Liver (tissue), 9 donors: Measurements from ENCODE around the gene SH3PXD2A. TPM values are rescaled to one million over a fixed set of nuclear protein-coding genes. Genes with fewer than 3 reads are reported as not detected.

Experiments used
- DNase-seq: peaks from one replicate; pipeline ENCODE4 v3.0.0-alpha.2; 2017; ENCODE audit warnings: low spot score
- H3K27ac ChIP-seq, 2 donors: one replicate each; pipeline ENCODE4 v1.7.0; 2013; ENCODE audit warnings: inconsistent platforms in 2 of 2, low read length in 2 of 2, control low read depth in 1 of 2, low read depth in 1 of 2, mild to moderate bottlenecking in 1 of 2
- H3K27me3 ChIP-seq, 4 donors: one replicate each; pipeline versions ENCODE4 v1.6.1 to v1.7.0; 2013; ENCODE audit warnings: low read length in 3 of 4, inconsistent platforms in 1 of 4, mild to moderate bottlenecking in 1 of 4, moderate library complexity in 1 of 4; ENCODE audit not compliant: control insufficient read depth in 4 of 4, insufficient read depth in 4 of 4
- H3K36me3 ChIP-seq, 4 donors: one replicate each; pipeline versions ENCODE4 v1.6.1 to v1.7.0; 2013; ENCODE audit warnings: low read length in 3 of 4, mild to moderate bottlenecking in 3 of 4, low read depth in 1 of 4, moderate library complexity in 1 of 4; ENCODE audit not compliant: control insufficient read depth in 4 of 4, insufficient read depth in 3 of 4
- H3K4me1 ChIP-seq, 4 donors: one replicate each; pipeline versions ENCODE4 v1.6.1 to v1.7.0; 2013; ENCODE audit warnings: low read length in 3 of 4, mild to moderate bottlenecking in 3 of 4, moderate library complexity in 1 of 4; ENCODE audit not compliant: control insufficient read depth in 4 of 4, insufficient read depth in 4 of 4
- H3K4me3 ChIP-seq, 3 donors: one replicate each; pipeline versions ENCODE4 v1.6.1 to v1.7.0; 2013; ENCODE audit warnings: low read length in 3 of 3, control low read depth in 1 of 3, low read depth in 1 of 3, mild to moderate bottlenecking in 1 of 3
- H3K9ac ChIP-seq, 2 donors: one replicate each; pipeline ENCODE4 v1.7.0; 2013; ENCODE audit warnings: low read length in 2 of 2, mild to moderate bottlenecking in 2 of 2, moderate library complexity in 2 of 2, control low read depth in 1 of 2, low read depth in 1 of 2
- H3K9me3 ChIP-seq, 4 donors: one replicate each; pipeline versions ENCODE4 v1.6.1 to v1.7.0; 2013; ENCODE audit warnings: low read length in 3 of 4; ENCODE audit not compliant: control insufficient read depth in 4 of 4
- EGR1 ChIP-seq, 2 donors: IDR thresholded peaks; 2 replicates each; pipeline ENCODE4 v1.6.1; 2016 to 2018; ENCODE audit warnings: antibody characterized with exemption in 2 of 2, low read depth in 2 of 2
- FOXA1 ChIP-seq: IDR thresholded peaks from 2 replicates; pipeline ENCODE4 v1.6.1; 2016; ENCODE audit warnings: antibody characterized with exemption
- FOXA2 ChIP-seq: IDR thresholded peaks from 2 replicates; pipeline ENCODE4 v1.6.1; 2016; ENCODE audit warnings: antibody characterized with exemption
- GABPA ChIP-seq, 2 donors: IDR thresholded peaks in 1 of 2; conservative IDR thresholded peaks in 1 of 2; 2 replicates each; pipeline ENCODE4 v1.6.1; 2016; ENCODE audit warnings: antibody characterized with exemption in 2 of 2, mild to moderate bottlenecking in 1 of 2, moderate library complexity in 1 of 2
- HNF4G ChIP-seq: IDR thresholded peaks from 2 replicates; pipeline ENCODE4 v1.6.1; 2016; ENCODE audit warnings: antibody characterized with exemption
- JUND ChIP-seq, 2 donors: IDR thresholded peaks; 2 replicates each; pipeline ENCODE4 v1.6.1; 2016; ENCODE audit warnings: antibody characterized with exemption in 2 of 2
- RAD21 ChIP-seq, 2 donors: IDR thresholded peaks; 2 replicates each; pipeline ENCODE4 v1.6.1; 2016; ENCODE audit warnings: antibody characterized with exemption in 2 of 2, mild to moderate bottlenecking in 2 of 2
- RXRA ChIP-seq, 2 donors: IDR thresholded peaks; 2 replicates each; pipeline ENCODE4 v1.6.1; 2017 to 2018; ENCODE audit warnings: antibody characterized with exemption in 2 of 2, mild to moderate bottlenecking in 1 of 2
- TAF1 ChIP-seq: conservative IDR thresholded peaks from 2 replicates; pipeline ENCODE4 v1.6.1; 2016; ENCODE audit warnings: antibody characterized with exemption, mild to moderate bottlenecking
- YY1 ChIP-seq: IDR thresholded peaks from 2 replicates; pipeline ENCODE4 v1.6.1; 2016; ENCODE audit warnings: antibody characterized with exemption, mild to moderate bottlenecking
- WGBS: extraction: QIAGEN DNeasy Blood & Tissue Kit; methylation state at CpG from one replicate; pipeline ENCODE4 v1.1.7; 2013; 5-methylcytosine and 5-hydroxymethylcytosine counted together
- polyA plus RNA-seq, 2 donors: library from polyadenylated mRNA; stranded (reverse) in 1 of 2; unstranded in 1 of 2; fragments of 200-250 nt in 1 of 2; fragments of >200 nt in 1 of 2; fragmentation: Nextera tagmentation in 1 of 2; extraction: Ambion mirVana in 1 of 2; gene quantifications; one replicate each; pipeline versions ENCODE4 v1.2.1 to v1.2.3, GENCODE V29; 2013 to 2015
- total RNA-seq, 2 donors: library from RNA; depleted of rRNA; stranded (reverse); fragments of >200 nt; gene quantifications; one replicate each; pipeline ENCODE4 v1.2.3, GENCODE V29; 2014
- TF ChIP-seq, protein P1 (sequence below): IDR thresholded peaks from 2 replicates; pipeline ENCODE4 v1.6.1; 2016; ENCODE audit warnings: antibody characterized with exemption
- TF ChIP-seq, protein P2 (sequence below): IDR thresholded peaks from 2 replicates; pipeline ENCODE4 v1.6.1; 2016; ENCODE audit warnings: antibody characterized with exemption
- TF ChIP-seq, protein P3 (sequence below): fragments of 150-350 bp; IDR thresholded peaks from 2 replicates; pipeline ENCODE4 v1.5.1; 2017; ENCODE audit warnings: improper control_type of control experiment, low read depth, low read length; ENCODE audit not compliant: missing input control
- TF ChIP-seq, protein P4 (sequence below): IDR thresholded peaks from 2 replicates; pipeline ENCODE4 v1.6.1; 2016; ENCODE audit warnings: antibody characterized with exemption, mild to moderate bottlenecking
- donor health status: healthy.
- donor health status: healthy.
- donor health status: healthy.
- donor health status: healthy.
- donor health status: healthy.

SH3PXD2A gene
- total and polyA plus RNA-seq, 4 donors: 0.82 to 5.5 (median 3.9) TPM

DNA sequence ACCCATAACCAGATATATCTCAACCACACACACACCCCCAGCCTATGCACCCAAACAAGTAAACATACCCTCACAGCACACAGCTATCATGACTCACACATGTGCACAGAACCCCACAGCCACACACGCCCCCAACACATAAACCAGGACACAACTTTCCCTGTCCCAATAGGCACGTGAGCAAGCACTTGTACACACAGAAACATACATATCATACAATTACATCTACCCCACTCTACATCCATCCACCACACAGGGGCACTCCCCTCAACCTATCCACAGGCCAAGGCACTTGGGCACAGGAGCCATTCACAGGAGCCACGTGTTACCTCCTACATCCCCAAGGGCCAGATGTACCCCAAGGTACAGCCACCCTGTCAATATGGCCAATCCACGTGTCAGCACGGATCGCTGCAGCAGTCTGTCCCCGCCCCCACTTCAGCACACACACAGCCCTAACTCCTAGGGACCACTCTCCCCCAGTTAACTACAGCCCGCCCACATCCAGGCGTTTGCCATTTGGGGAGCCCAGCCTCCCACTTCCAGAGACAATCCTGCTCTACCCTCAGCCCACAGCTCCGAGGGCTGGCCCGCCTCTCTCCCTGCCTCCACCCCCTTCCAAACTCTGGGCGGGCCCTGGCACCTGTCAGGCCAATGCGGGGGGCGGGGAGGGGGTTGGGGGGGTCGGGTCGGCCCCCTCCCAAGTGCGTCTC lies 163.5 kb downstream of the SH3PXD2A start:
- Histone ChIP-seq H3K27me3 (no peaks in the 10 kb centered on the region), H3K27ac (no peak overlapping the region), H3K4me1 (no peaks in the 10 kb centered on the region), H3K9ac (no peak overlapping the region), H3K36me3 (no peaks in the 10 kb centered on the region), H3K4me3 (no peak overlapping the region), H3K9me3 (no peaks in the 10 kb centered on the region)
- WGBS: 77% methylated on average over 17 of the region's 17 CpGs
- TF ChIP-seq JUND (IDR thresholded peaks at IDR 0.05) (no peak), YY1 (no peak), RXRA (IDR thresholded peaks at IDR 0.05) (no peak), FOXA1 (no peak), FOXA2 (no peak), GABPA (IDR thresholded peaks at IDR 0.05 in 1 of 2, conservative IDR thresholded peaks at IDR 0.05 in 1 of 2) (no peak)
- TF ChIP-seq, protein P1, sequence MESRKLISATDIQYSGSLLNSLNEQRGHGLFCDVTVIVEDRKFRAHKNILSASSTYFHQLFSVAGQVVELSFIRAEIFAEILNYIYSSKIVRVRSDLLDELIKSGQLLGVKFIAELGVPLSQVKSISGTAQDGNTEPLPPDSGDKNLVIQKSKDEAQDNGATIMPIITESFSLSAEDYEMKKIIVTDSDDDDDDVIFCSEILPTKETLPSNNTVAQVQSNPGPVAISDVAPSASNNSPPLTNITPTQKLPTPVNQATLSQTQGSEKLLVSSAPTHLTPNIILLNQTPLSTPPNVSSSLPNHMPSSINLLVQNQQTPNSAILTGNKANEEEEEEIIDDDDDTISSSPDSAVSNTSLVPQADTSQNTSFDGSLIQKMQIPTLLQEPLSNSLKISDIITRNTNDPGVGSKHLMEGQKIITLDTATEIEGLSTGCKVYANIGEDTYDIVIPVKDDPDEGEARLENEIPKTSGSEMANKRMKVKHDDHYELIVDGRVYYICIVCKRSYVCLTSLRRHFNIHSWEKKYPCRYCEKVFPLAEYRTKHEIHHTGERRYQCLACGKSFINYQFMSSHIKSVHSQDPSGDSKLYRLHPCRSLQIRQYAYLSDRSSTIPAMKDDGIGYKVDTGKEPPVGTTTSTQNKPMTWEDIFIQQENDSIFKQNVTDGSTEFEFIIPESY: no peak
- no peak for DNase-seq

DNA sequence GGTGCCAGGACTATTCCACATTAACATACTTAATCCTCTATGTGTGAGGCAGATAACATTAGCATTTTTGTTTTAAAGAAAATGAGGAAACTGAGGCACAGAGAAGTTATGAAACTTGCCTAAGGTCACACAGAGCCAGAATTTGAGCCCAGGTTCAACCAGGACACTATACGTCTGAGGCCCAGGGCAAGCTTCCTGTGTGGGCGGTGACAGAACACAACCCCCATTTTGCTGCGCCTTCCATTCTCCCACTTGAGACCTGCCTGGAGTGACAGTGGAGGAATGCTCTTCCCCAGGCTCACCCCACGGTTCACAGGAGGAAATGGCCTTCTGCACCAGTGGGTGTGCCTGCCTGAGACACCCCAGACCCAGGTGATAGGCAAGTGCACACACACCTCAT lies 164.1 kb downstream of the SH3PXD2A start:
- Histone ChIP-seq H3K4me1 (no peaks in the 10 kb centered on the region), H3K4me3 (no peak overlapping the region), H3K27me3 (no peaks in the 10 kb centered on the region), H3K27ac (no peak overlapping the region), H3K9me3 (no peaks in the 10 kb centered on the region), H3K36me3 (no peaks in the 10 kb centered on the region), H3K9ac (no peak overlapping the region)
- TF ChIP-seq EGR1 (IDR thresholded peaks at IDR 0.05; ENCODE audit: low read depth in 2 of 2) (no peak), FOXA1 (no peak), GABPA (IDR thresholded peaks at IDR 0.05 in 1 of 2, conservative IDR thresholded peaks at IDR 0.05 in 1 of 2) (no peak), RAD21 (IDR thresholded peaks at IDR 0.05) (no peak), YY1 (no peak), RXRA (IDR thresholded peaks at IDR 0.05) (no peak), HNF4G (no peak), TAF1 (no peak)
- TF ChIP-seq, protein P2, sequence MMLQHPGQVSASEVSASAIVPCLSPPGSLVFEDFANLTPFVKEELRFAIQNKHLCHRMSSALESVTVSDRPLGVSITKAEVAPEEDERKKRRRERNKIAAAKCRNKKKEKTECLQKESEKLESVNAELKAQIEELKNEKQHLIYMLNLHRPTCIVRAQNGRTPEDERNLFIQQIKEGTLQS: no peak
- TF ChIP-seq, protein P3, sequence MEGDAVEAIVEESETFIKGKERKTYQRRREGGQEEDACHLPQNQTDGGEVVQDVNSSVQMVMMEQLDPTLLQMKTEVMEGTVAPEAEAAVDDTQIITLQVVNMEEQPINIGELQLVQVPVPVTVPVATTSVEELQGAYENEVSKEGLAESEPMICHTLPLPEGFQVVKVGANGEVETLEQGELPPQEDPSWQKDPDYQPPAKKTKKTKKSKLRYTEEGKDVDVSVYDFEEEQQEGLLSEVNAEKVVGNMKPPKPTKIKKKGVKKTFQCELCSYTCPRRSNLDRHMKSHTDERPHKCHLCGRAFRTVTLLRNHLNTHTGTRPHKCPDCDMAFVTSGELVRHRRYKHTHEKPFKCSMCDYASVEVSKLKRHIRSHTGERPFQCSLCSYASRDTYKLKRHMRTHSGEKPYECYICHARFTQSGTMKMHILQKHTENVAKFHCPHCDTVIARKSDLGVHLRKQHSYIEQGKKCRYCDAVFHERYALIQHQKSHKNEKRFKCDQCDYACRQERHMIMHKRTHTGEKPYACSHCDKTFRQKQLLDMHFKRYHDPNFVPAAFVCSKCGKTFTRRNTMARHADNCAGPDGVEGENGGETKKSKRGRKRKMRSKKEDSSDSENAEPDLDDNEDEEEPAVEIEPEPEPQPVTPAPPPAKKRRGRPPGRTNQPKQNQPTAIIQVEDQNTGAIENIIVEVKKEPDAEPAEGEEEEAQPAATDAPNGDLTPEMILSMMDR: no peak
- TF ChIP-seq, protein P4, sequence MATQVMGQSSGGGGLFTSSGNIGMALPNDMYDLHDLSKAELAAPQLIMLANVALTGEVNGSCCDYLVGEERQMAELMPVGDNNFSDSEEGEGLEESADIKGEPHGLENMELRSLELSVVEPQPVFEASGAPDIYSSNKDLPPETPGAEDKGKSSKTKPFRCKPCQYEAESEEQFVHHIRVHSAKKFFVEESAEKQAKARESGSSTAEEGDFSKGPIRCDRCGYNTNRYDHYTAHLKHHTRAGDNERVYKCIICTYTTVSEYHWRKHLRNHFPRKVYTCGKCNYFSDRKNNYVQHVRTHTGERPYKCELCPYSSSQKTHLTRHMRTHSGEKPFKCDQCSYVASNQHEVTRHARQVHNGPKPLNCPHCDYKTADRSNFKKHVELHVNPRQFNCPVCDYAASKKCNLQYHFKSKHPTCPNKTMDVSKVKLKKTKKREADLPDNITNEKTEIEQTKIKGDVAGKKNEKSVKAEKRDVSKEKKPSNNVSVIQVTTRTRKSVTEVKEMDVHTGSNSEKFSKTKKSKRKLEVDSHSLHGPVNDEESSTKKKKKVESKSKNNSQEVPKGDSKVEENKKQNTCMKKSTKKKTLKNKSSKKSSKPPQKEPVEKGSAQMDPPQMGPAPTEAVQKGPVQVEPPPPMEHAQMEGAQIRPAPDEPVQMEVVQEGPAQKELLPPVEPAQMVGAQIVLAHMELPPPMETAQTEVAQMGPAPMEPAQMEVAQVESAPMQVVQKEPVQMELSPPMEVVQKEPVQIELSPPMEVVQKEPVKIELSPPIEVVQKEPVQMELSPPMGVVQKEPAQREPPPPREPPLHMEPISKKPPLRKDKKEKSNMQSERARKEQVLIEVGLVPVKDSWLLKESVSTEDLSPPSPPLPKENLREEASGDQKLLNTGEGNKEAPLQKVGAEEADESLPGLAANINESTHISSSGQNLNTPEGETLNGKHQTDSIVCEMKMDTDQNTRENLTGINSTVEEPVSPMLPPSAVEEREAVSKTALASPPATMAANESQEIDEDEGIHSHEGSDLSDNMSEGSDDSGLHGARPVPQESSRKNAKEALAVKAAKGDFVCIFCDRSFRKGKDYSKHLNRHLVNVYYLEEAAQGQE: no peak
- DNase-seq: no peak
- WGBS: 89% methylated on average over 4 of the region's 4 CpGs
